Thyroid gland (tissue), 4 donors: ENCODE data around the gene CFAP99.

ENCODE experiments used
- POLR2A ChIP-seq, 2 donors: fragments of 450-650 bp; IDR thresholded peaks; one replicate each; pipeline ENCODE4 v1.6.1; 2017; ENCODE audit warnings: antibody characterized with exemption in 2 of 2, mild to moderate bottlenecking in 2 of 2, moderate library complexity in 1 of 2
- TF ChIP-seq, protein P1 (sequence below), 6 experiments: fragments of 200-600 bp in 3 of 6; fragments of 450-650 bp in 3 of 6; sonication (generic) in 3 of 6; IDR thresholded peaks; one replicate each; pipeline ENCODE4 v1.5.1; 2016 to 2019; ENCODE audit warnings: antibody characterized with exemption in 6 of 6, mild to moderate bottlenecking in 2 of 6, inconsistent platforms in 1 of 6, moderate library complexity in 1 of 6

DNA sequence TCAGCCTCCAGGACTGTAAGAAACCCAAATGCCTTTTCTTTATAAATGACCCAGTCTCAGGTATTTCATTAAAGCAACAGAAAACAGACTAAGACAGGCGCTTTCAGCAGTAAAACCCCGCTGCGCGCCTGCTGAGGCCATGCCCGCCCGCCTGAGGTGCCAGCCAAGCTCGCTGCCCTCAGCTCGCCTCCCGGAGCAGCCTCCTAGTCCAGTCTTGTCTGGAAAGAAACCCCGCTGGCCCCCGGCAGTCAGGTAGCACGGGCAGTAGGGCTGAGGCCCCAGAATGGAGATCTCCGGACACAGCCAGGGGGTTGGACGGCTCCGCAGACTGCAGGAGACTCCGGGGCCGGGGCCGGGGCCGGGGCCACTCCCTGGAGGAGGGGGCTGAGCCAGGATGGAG, 32.0 kb upstream of the CFAP99 start:
- TF ChIP-seq, protein P1, sequence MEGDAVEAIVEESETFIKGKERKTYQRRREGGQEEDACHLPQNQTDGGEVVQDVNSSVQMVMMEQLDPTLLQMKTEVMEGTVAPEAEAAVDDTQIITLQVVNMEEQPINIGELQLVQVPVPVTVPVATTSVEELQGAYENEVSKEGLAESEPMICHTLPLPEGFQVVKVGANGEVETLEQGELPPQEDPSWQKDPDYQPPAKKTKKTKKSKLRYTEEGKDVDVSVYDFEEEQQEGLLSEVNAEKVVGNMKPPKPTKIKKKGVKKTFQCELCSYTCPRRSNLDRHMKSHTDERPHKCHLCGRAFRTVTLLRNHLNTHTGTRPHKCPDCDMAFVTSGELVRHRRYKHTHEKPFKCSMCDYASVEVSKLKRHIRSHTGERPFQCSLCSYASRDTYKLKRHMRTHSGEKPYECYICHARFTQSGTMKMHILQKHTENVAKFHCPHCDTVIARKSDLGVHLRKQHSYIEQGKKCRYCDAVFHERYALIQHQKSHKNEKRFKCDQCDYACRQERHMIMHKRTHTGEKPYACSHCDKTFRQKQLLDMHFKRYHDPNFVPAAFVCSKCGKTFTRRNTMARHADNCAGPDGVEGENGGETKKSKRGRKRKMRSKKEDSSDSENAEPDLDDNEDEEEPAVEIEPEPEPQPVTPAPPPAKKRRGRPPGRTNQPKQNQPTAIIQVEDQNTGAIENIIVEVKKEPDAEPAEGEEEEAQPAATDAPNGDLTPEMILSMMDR (IDR thresholded peaks at IDR 0.05) = no peak
- no peak for TF ChIP-seq POLR2A (IDR thresholded peaks at IDR 0.05)
